NOMO-1 treated with DMSO at 0.1 percent for 48 hours (cell line): Measurements from ENCODE around the gene SERTAD1.
"Not testable (repeated sequence)": the region's sequence is repeated elsewhere in the genome, so short reads cannot be mapped to it uniquely, and the experiment has no call there.

Experiments
- DNase-seq: peaks from one replicate; lab custom pipeline; 2025; ENCODE audit not compliant: unreplicated experiment; lab: John Stamatoyannopoulos, UW

SERTAD1 gene

GRCh38 chr19:40422748-40423566, 2.8 kb downstream of the SERTAD1 start:
- no peak for DNase-seq

DNA sequence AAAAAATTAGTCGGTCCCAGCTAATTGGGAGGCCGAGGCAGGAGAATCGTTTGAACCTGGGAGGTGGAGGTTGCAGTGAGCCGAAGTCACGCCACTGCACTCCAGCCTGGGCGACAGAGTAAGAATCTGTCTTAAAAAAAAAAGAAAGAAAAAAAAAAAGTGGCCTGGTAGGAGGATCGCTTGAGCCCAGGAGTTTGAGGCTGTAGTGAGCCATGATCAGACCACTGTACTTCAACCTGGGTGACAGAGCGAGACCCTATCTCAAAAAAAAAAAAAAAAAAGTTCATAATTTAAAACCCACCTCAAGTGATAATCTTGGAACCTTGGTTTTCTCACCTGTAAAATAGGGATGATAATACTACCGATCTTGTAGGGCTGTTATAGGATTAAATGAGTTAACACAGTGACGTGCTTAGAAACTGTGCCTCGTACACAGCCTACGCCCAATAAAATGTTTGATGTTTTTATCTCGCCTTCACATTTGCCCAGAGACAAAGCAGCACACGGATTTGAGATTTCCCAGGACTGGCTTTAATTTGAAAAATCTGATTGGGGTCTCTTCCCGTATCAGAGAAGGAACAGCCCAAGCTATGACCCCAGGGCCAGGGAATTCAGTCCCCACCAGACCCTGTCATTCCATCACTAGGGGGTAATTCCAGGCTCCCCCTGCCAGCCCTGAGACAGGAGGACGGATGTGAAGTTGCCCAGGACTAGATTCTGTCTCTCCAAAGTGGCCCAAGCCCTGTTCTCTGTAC, 3.6 kb downstream of the SERTAD1 start:
- DNase-seq = no peak

DNA sequence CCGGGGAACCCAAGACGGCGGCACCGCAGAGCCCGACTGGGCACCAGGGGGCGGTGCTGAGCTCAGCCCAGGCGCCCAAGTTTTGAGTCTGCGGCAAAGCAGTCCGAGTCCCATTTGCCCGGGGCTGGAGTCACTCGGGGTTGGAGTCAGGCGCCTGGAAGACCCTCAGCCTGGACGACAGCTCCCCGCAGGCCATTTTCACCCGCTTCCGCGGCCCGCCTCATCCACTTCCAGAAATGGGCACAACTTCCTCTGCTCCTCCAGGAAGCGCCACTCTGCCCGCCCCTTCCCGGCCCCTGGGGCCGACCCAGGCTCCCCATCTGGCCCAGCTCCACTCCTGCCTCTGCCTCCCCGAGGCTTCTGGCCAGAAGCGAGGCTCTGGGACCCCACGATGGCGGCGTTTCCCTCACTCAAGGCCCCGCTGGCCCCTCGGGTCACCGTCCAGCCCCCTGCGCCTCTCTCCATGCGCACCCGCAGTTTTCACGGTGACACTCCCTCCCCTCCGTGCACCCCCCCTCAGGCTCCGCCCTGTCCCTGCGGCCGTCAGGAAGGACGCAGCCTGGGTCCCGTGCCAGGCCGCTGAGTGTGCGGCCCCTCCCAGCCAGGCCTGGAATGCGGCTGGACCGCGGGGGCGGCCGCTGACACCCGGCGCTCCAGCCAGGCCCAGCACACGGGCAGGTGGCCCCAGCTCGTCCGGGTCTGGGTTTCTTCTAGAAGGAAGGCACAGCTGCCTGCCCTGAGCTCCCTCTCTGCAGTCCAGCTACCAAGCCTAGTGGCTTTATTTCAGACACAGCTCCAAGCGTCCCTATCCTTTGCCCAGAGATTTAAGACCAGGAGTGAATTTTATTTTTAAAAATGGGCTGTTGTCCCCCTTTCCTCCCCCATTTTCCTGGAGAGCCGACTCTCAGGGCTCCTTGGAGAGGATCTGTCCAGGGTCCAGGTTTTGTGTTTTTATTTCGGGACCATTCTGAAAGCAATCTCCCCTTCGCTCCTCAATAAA, 4.7 kb downstream of the SERTAD1 start:
- peak; percentile 68 for DNase-seq

GRCh38 chr19:40420451-40420765, 5.4 kb downstream of the SERTAD1 start:
- DNase-seq = no peak

DNA sequence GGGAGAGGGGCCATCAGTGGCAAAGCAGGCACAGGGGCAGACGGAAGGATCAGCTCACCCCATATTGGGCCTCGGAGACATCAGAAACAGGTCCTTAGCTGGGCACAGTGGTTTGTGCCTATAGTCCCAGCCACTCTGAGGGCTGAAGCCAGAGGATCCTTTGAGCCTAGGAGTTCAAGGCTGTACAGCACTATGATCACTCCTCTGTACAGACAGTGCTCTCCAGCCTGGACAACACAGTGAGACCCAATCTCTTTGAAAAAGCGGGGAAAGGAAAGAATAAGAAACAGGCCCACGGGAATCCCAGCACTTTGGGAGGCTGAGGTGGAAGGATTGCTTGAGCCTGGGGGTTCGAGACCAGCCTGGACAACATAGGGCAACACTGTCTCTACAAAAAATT, 6.0 kb downstream of the SERTAD1 start:
- DNase-seq = no peak

DNA sequence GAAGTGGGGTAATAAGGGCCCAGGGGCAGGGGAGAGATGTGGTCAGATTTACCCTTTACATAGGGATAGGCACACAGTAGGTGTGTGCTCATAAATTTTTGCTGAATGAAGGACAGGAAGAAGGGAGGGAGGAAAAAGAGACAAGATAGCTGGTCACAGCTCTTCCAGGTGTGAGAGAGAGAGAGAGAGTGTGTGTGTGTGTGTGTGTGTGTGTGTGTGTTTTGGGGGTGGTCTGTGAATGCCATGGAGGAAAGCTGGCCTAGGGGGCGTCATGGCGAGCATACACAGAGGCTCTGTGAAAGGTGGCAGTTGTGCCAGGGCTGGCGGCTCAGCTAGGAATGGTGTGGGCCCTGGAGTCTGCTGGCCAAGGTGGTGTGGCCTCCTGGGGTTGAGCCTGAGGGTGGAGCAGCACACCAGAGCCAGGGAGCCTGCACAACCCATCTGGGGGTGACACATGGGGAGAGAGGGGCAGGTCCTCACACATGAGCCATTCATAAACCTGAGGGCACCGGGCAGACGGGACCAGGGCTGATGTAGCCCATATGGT, 6.7 kb downstream of the SERTAD1 start:
- no peak for DNase-seq

DNA sequence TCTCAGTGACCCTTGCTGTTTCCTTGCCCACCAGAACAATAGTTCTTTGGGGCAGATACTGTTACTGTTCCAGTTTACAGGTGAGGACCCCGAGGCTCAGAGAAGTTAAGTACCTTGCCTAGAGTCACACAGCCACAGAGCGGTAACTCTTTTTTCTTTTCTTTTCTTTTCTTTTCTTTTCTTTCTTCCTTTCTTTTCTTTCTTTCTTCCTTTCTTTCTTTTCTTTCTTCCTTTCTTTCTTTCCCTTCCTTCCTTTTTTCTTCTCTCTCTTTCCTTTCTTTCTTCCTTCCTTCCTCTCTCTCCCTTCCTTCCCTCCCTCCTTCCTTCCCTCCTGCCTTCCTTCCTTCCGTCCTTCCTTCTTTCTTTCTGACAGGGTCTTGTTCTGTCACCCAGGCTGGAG, 7.8 kb downstream of the SERTAD1 start:
- DNase-seq = no peak

- no peak for DNase-seq
Measured at GRCh38 chr19:40417643-40417981, 8.2 kb downstream of the SERTAD1 start.

- peak; percentile 25 for DNase-seq
Measured at GRCh38 chr19:40416918-40417642, 8.7 kb downstream of the SERTAD1 start.

GRCh38 chr19:40415768-40416167, 10.0 kb downstream of the SERTAD1 start:
- no peak for DNase-seq

DNA sequence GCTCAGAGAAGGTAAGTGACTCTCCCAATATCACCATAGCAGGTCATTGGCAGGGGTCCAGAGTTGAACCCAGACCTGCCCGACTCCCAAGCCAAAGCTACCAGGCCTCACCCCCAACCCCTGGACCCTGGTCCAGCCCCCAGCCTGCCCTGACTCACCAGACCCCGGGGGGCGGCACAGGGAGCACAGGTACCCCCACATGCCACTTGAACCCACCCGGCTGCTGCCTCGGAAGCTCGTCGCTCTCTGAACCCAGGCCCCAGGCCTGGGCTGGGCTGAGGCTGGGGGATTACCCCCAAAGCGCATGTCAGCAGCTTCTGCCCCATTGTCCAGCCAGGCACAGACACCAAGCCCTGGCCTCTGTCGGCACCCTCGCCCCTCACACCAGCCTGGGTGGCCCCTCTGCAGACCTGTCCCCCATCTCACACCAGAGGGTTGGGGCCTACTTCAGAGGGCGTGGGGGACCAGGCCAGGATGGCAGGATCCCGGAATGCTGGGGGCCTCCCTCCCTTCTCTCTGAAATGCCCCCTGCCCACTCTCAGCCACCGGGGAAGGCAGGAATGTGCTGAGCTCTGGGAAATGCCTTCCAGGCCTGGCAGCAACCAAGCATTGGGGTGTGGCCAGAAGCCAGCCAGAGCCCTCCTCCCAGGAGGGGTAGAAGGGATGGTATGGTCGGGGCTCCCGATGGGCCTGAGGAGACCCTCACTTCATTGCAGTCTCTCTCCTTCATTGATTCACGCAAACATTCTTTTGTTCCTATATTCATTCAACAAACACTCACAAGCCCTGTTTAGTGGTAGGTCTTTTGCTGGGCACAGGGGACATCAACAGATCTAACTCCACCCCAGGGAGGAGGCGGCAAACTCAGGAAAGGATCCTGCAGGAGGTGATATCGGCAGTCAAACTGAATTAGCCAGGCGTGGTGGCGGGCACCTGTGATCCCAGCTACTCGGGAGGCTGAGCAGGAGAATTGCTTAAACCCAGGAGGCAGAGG, 11.0 kb downstream of the SERTAD1 start:
- no peak for DNase-seq

- no peak for DNase-seq
Measured at GRCh38 chr19:40413291-40413845, 12.4 kb downstream of the SERTAD1 start, which contains the start of gene PRX. PRX (minus strand) TSS chr19:40413378; CDS start chr19:40407932, 5,446 bp downstream.

- no peak for DNase-seq
Measured at GRCh38 chr19:40412866-40413265, 12.9 kb downstream of the SERTAD1 start.

DNA sequence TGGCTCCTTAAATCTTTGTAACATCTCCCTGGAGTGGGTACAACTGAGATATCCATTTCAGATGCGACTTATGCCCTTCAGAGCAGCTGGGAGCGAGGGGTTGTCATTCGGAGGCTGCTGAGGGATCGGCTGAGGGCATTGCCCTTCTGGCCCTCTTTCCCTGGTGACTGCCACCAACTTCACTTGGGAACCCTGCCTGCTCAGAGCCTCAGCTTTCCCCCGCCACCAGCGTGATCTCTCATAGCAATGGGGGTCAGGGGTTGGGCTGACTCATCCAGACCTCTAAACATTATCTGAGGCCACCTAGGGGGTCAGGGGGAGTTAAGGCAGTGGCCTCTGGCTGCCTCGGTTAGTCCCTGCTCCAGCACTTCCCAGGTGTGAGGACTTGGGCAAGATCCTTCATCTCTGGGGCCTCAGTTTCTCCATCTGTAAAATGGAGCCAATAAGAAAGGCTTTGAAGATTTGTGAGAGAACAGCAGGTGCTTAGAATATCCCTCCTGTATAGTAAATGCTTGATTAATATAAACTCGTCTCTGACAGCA, 13.8 kb downstream of the SERTAD1 start:
- no peak for DNase-seq

DNA sequence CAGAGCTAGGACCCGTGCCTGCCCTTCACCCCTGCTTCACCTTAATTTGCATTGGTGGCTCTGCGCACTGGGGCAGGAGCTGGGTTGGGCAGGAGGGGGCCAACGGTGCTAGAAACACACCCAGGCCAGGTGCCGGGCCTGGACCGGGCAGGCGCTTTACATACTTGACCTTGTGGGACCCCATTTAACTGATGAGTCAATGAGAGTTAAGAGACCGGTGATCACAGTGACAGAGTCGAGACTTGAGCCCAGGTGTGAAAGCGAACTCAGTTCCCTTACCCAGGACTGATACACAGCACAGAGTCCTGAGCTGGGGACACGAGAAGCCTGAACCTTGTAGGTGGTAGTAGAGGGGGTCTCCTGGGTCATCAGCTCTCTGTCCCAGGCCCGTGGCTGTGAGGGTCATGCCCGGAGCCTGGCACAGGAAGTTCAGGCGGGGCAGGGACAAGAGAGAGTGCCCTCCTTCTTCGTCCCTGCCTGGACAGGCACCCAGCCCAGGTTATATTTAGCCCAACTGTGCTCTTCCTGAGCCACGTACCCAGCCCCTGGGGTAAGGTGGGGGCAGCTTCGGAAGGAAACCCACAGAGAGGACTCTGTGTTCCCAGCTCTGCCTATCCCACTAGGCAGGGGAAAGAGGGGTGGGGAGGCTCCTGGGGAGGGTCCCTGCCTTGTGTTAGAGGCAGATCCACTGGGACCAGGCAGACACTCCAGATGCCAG, 14.5 kb downstream of the SERTAD1 start:
- no peak for DNase-seq

- no peak for DNase-seq
Measured at GRCh38 chr19:40410030-40410389, 15.8 kb downstream of the SERTAD1 start.

DNA sequence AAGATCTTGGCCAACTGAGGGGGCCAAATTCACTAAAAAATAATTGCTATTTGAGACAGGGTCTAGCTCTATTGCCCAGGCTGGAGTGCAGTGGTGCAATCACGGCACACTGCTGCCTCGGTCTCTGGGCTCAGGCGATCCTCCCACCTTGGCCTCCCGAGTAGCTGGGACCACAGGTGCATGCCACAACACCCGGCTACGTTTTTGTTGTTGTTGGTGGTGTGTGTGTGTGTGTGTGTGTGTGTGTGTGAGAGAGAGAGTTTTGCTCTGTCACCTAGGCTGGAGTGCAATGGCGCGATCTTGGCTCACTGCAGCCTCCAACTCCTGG, 17.2 kb downstream of the SERTAD1 start:
- DNase-seq = not testable (repeated sequence)
